Spinal cord (tissue), 10 donors: ENCODE data around the gene GLI2. TPM values are rescaled to one million over a fixed set of nuclear protein-coding genes. Genes with fewer than 3 reads are reported as not detected.
A peak's percentile ranks its signal among the peaks of the same experiment; 100 is the strongest.

Experiments used
- DNase-seq, 6 donors: peaks; one replicate each; pipeline versions ENCODE4 v3.0.0 to v3.0.0-alpha.2; 2013 to 2015; ENCODE audit warnings: low spot score in 6 of 6, low read depth in 4 of 6
- H3K27ac ChIP-seq: one replicate; pipeline ENCODE4 v1.5.1; 2013; ENCODE audit warnings: low read depth, low read length, control low read depth
- H3K27me3 ChIP-seq: one replicate; pipeline ENCODE4 v1.6.1; 2013; ENCODE audit warnings: low read length; ENCODE audit not compliant: control insufficient read depth, insufficient read depth
- H3K36me3 ChIP-seq: one replicate; pipeline ENCODE4 v1.6.1; 2013; ENCODE audit warnings: low read length; ENCODE audit not compliant: control insufficient read depth, insufficient read depth
- H3K4me1 ChIP-seq: one replicate; pipeline ENCODE4 v1.6.1; 2013; ENCODE audit warnings: low read length; ENCODE audit not compliant: control insufficient read depth, insufficient read depth
- H3K4me3 ChIP-seq: one replicate; pipeline ENCODE4 v1.5.1; 2013; ENCODE audit warnings: low read depth, low read length, control low read depth
- H3K9me3 ChIP-seq: one replicate; pipeline ENCODE4 v1.6.1; 2013; ENCODE audit warnings: low read length; ENCODE audit not compliant: control insufficient read depth, insufficient read depth
- WGBS: methylation state at CpG from one replicate; pipeline ENCODE4 v1.1.5; 2013; ENCODE audit warnings: missing lambda C conversion rate; ENCODE audit not compliant: insufficient coverage; 5-methylcytosine and 5-hydroxymethylcytosine counted together
- polyA plus RNA-seq, 2 donors: library from polyadenylated mRNA; unstranded; fragments of 120-200 nt; gene quantifications; one replicate each; pipeline ENCODE4 v1.2.1, GENCODE V29; 2013; ENCODE audit not compliant: insufficient read length in 2 of 2
- total RNA-seq, 2 donors: library from RNA; depleted of rRNA in 1 of 2; stranded (reverse); fragments of 120-200 nt in 1 of 2; fragments of >200 nt in 1 of 2; gene quantifications; one replicate each; pipeline versions ENCODE4 v1.2.3 to v1.2.4, GENCODE V29; 2013 to 2014
- donor health status: healthy.

GLI2 gene
- total and polyA plus RNA-seq, 4 donors, result 5.0 to 9.9 (median 9.7) TPM

GRCh38 chr2:120748741-120749140 lies 13.1 kb downstream of the GLI2 start:
- no peaks in the 10 kb centered on the region for H3K36me3 ChIP-seq
- H3K4me3 ChIP-seq, result no peak overlapping the region
- peaks cover 14% of the 10 kb centered on the region for H3K4me1 ChIP-seq
- peaks cover 4% of the 10 kb centered on the region for H3K27me3 ChIP-seq
- no peak for DNase-seq
- no peak overlapping the region for H3K27ac ChIP-seq
- no peaks in the 10 kb centered on the region for H3K9me3 ChIP-seq

- Histone ChIP-seq H3K27me3 (peaks cover 4% of the 10 kb centered on the region), H3K36me3 (no peaks in the 10 kb centered on the region), H3K4me3 (no peak overlapping the region), H3K27ac (no peak overlapping the region), H3K4me1 (peaks cover 14% of the 10 kb centered on the region), H3K9me3 (no peaks in the 10 kb centered on the region)
- no peak for DNase-seq
- WGBS, result 67% methylated on average over 10 of the region's 11 CpGs
Measured at GRCh38 chr2:120749506-120750431, 14.1 kb downstream of the GLI2 start.

GRCh38 chr2:120750488-120751210 lies 15.0 kb downstream of the GLI2 start:
- WGBS, result 73% methylated on average over 13 of the region's 13 CpGs
- Histone ChIP-seq H3K27ac (no peak overlapping the region), H3K4me3 (no peak overlapping the region), H3K4me1 (peaks cover 14% of the 10 kb centered on the region), H3K27me3 (peaks cover under 1% of the 10 kb centered on the region), H3K36me3 (no peaks in the 10 kb centered on the region), H3K9me3 (no peaks in the 10 kb centered on the region)
- peak in 1 of 6 donors; percentile 63 for DNase-seq

GRCh38 chr2:120751553-120751952 lies 15.9 kb downstream of the GLI2 start:
- DNase-seq, result no peak
- H3K4me3 ChIP-seq, result no peak overlapping the region
- no peaks in the 10 kb centered on the region for H3K36me3 ChIP-seq
- peaks cover 10% of the 10 kb centered on the region for H3K4me1 ChIP-seq
- H3K9me3 ChIP-seq, result no peaks in the 10 kb centered on the region
- H3K27me3 ChIP-seq, result no peaks in the 10 kb centered on the region
- WGBS, result no CpG with 5 or more reads among the region's 1 CpG
- no peak overlapping the region for H3K27ac ChIP-seq

GRCh38 chr2:120754067-120754960 lies 18.6 kb downstream of the GLI2 start:
- no peaks in the 10 kb centered on the region for H3K9me3 ChIP-seq
- H3K27ac ChIP-seq, result no peak overlapping the region
- no peak overlapping the region for H3K4me3 ChIP-seq
- H3K27me3 ChIP-seq, result no peaks in the 10 kb centered on the region
- DNase-seq, result no peak
- no peaks in the 10 kb centered on the region for H3K36me3 ChIP-seq
- H3K4me1 ChIP-seq, result peaks cover 32% of the 10 kb centered on the region
- WGBS, result 92% methylated on average over 2 of the region's 14 CpGs

- Histone ChIP-seq H3K9me3 (no peaks in the 10 kb centered on the region), H3K4me1 (peaks cover 51% of the 10 kb centered on the region), H3K27me3 (peaks cover 2% of the 10 kb centered on the region), H3K4me3 (no peak overlapping the region), H3K27ac (peak overlapping the region; percentile 92), H3K36me3 (peaks cover 3% of the 10 kb centered on the region)
- DNase-seq, result peak in 3 of 6 donors; percentile 67 to 93 (median 84)
- 37% methylated on average over 11 of the region's 16 CpGs for WGBS
Measured at GRCh38 chr2:120758181-120759144, 22.8 kb downstream of the GLI2 start.

- WGBS, result 72% methylated on average over 4 of the region's 7 CpGs
- H3K9me3 ChIP-seq, result no peaks in the 10 kb centered on the region
- H3K4me1 ChIP-seq, result peaks cover 62% of the 10 kb centered on the region
- H3K27ac ChIP-seq, result no peak overlapping the region
- H3K36me3 ChIP-seq, result peaks cover 3% of the 10 kb centered on the region
- no peak for DNase-seq
- no peak overlapping the region for H3K4me3 ChIP-seq
- peaks cover 6% of the 10 kb centered on the region for H3K27me3 ChIP-seq
Measured at GRCh38 chr2:120759543-120760331, 24.1 kb downstream of the GLI2 start.

GRCh38 chr2:120760446-120761135 lies 24.9 kb downstream of the GLI2 start:
- 74% methylated on average over 8 of the region's 8 CpGs for WGBS
- Histone ChIP-seq H3K4me3 (no peak overlapping the region), H3K4me1 (peaks cover 71% of the 10 kb centered on the region), H3K36me3 (peaks cover 3% of the 10 kb centered on the region), H3K27ac (no peak overlapping the region), H3K27me3 (peaks cover 10% of the 10 kb centered on the region), H3K9me3 (no peaks in the 10 kb centered on the region)
- no peak for DNase-seq
